Panc1 (cell line): ENCODE data around the gene KNTC1. TPM values are rescaled to one million over a fixed set of nuclear protein-coding genes. Genes with fewer than 3 reads are reported as not detected.

Source experiments
- ATAC-seq: fragments of 200-7000 bp; cut with Tn5 transposase; 2 replicates; pipeline ENCODE4 v1.9.1; 2020; ENCODE audit warnings: mild to moderate bottlenecking, moderate library complexity
- BruUV-seq: library from RNA; stranded (reverse); fragments of 400-500 nt; replicated peaks from 2 replicates; lab custom pipeline; 2021; lab: Mats Ljungman, UMichigan
- CTCF ChIA-PET: fragments of 300-600 bp; sonication (Branson Sonifier 250); formaldehyde crosslinking; loops from one replicate; lab custom pipeline; 2022; ENCODE audit warnings: antibody characterized with exemption; lab: Charles Lee
- POLR2A ChIA-PET: fragments of 300-600 bp; sonication (Branson Sonifier 250); formaldehyde crosslinking; loops from one replicate; lab custom pipeline; 2022; ENCODE audit warnings: antibody characterized with exemption; lab: Charles Lee
- DNase-seq: peaks from one replicate; pipeline ENCODE4 v3.0.0-alpha.2; 2010; ENCODE audit warnings: low read depth, low spot score
- H3K27ac ChIP-seq: 2 replicates; pipeline ENCODE4 v1.5.1; 2011; ENCODE audit warnings: mild to moderate bottlenecking, low read length, inconsistent platforms
- H3K27me3 ChIP-seq: fragments of 200-500 bp; sonication (Bioruptor generic); 2 replicates; pipeline ENCODE4 v1.6.0; 2014; ENCODE audit warnings: low read length, inconsistent platforms; ENCODE audit not compliant: control insufficient read depth, insufficient read depth
- H3K36me3 ChIP-seq: fragments of 200-500 bp; sonication (Bioruptor generic); 2 replicates; pipeline ENCODE4 v1.5.1; 2014; ENCODE audit warnings: inconsistent platforms, mild to moderate bottlenecking, low read length, moderate library complexity; ENCODE audit not compliant: control insufficient read depth, insufficient read depth
- H3K4me1 ChIP-seq: 2 replicates; pipeline ENCODE4 v1.5.1; 2011; ENCODE audit warnings: inconsistent platforms, mild to moderate bottlenecking, low read length, moderate library complexity; ENCODE audit not compliant: control insufficient read depth, insufficient read depth
- H3K4me3 ChIP-seq, 2 experiments: 2 replicates each; pipeline ENCODE4 v1.5.1; 2011 to 2012; ENCODE audit warnings: low read depth in 2 of 2, low read length in 2 of 2, mild to moderate bottlenecking in 2 of 2, inconsistent platforms in 1 of 2, moderate library complexity in 1 of 2
- H3K9me3 ChIP-seq: fragments of 200-500 bp; sonication (Bioruptor generic); 2 replicates; pipeline ENCODE4 v1.5.1; 2014; ENCODE audit warnings: low read depth, mild to moderate bottlenecking, inconsistent platforms, low read length, moderate library complexity; ENCODE audit not compliant: control insufficient read depth, insufficient read depth
- POLR2AphosphoS5 ChIP-seq: IDR thresholded peaks from 2 replicates; pipeline ENCODE4 v1.6.1; 2012; ENCODE audit warnings: mild to moderate bottlenecking, low read depth, low read length, moderate library complexity
- SIN3A ChIP-seq: IDR thresholded peaks from 2 replicates; pipeline ENCODE4 v1.6.1; 2012; ENCODE audit warnings: low read depth, mild to moderate bottlenecking, low read length, moderate library complexity, borderline replicate concordance; ENCODE audit not compliant: insufficient read depth
- TCF7L2 ChIP-seq: IDR thresholded peaks from 2 replicates; pipeline ENCODE4 v1.6.1; 2011; ENCODE audit warnings: mild to moderate bottlenecking, low read depth, low read length, inconsistent platforms
- in situ Hi-C: cut with HindIII; loops from 2 replicates; pipeline ENCODE4 v1.10.0; 2016; ENCODE audit warnings: low sequenced_read_pairs, low pct_unique_long_range_greater_than_20kb
- intact Hi-C: fragments of 100-400 bp; cut with micrococcal nuclease; formaldehyde crosslinking; loops from one replicate; pipeline ENCODE4 v1.10.0; 2022; ENCODE audit not compliant: unreplicated experiment
- total RNA-seq: library from RNA; stranded (reverse); gene quantifications from one replicate; pipeline ENCODE4 v1.2.1, GENCODE V29; 2021; ENCODE audit not compliant: unreplicated experiment
- TF ChIP-seq, protein P1 (sequence below): fragments of 450-650 bp; IDR thresholded peaks from 2 replicates; pipeline ENCODE4 v1.5.1; 2017; ENCODE audit warnings: mild to moderate bottlenecking
- TF ChIP-seq, protein P2 (sequence below), 2 experiments: IDR thresholded peaks; 2 replicates each; pipeline ENCODE4 v1.6.1; 2011 to 2012; ENCODE audit warnings: low read depth in 2 of 2, control low read depth in 1 of 2, low read length in 1 of 2, mild to moderate bottlenecking in 1 of 2, moderate library complexity in 1 of 2; ENCODE audit not compliant: insufficient read depth in 1 of 2

The KNTC1 gene
- total RNA-seq, 1 experiment from 2014 or later, result 53.9 TPM

- Histone ChIP-seq H3K27me3 (no peaks in the 10 kb centered on the region), H3K4me1 (no peaks in the 10 kb centered on the region), H3K27ac (no peak overlapping the region), H3K9me3 (no peaks in the 10 kb centered on the region), H3K36me3 (no peaks in the 10 kb centered on the region), H3K4me3 (no peak overlapping the region)
- DNase-seq (no peak), ATAC-seq (no peak)
- in situ Hi-C loops (no loop called here), intact Hi-C loops (loop anchor here (5.0 kb wide), 1 partner anchor 117 kb away; the partner anchor contains the start of gene DENR)
- BruUV-seq, result no TSS peak
- CTCF ChIA-PET, result no interaction called here
- POLR2A ChIA-PET, result no interaction called here
- TF ChIP-seq POLR2AphosphoS5 (no peak), SIN3A (no peak), TCF7L2 (no peak)
- TF ChIP-seq, protein P1, sequence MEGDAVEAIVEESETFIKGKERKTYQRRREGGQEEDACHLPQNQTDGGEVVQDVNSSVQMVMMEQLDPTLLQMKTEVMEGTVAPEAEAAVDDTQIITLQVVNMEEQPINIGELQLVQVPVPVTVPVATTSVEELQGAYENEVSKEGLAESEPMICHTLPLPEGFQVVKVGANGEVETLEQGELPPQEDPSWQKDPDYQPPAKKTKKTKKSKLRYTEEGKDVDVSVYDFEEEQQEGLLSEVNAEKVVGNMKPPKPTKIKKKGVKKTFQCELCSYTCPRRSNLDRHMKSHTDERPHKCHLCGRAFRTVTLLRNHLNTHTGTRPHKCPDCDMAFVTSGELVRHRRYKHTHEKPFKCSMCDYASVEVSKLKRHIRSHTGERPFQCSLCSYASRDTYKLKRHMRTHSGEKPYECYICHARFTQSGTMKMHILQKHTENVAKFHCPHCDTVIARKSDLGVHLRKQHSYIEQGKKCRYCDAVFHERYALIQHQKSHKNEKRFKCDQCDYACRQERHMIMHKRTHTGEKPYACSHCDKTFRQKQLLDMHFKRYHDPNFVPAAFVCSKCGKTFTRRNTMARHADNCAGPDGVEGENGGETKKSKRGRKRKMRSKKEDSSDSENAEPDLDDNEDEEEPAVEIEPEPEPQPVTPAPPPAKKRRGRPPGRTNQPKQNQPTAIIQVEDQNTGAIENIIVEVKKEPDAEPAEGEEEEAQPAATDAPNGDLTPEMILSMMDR, result no peak
- TF ChIP-seq, protein P2, sequence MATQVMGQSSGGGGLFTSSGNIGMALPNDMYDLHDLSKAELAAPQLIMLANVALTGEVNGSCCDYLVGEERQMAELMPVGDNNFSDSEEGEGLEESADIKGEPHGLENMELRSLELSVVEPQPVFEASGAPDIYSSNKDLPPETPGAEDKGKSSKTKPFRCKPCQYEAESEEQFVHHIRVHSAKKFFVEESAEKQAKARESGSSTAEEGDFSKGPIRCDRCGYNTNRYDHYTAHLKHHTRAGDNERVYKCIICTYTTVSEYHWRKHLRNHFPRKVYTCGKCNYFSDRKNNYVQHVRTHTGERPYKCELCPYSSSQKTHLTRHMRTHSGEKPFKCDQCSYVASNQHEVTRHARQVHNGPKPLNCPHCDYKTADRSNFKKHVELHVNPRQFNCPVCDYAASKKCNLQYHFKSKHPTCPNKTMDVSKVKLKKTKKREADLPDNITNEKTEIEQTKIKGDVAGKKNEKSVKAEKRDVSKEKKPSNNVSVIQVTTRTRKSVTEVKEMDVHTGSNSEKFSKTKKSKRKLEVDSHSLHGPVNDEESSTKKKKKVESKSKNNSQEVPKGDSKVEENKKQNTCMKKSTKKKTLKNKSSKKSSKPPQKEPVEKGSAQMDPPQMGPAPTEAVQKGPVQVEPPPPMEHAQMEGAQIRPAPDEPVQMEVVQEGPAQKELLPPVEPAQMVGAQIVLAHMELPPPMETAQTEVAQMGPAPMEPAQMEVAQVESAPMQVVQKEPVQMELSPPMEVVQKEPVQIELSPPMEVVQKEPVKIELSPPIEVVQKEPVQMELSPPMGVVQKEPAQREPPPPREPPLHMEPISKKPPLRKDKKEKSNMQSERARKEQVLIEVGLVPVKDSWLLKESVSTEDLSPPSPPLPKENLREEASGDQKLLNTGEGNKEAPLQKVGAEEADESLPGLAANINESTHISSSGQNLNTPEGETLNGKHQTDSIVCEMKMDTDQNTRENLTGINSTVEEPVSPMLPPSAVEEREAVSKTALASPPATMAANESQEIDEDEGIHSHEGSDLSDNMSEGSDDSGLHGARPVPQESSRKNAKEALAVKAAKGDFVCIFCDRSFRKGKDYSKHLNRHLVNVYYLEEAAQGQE (IDR thresholded peaks at IDR 0.05; ENCODE audit: insufficient read depth in 1 of 2, low read depth in 2 of 2, low read length in 1 of 2), result no peak
Measured at GRCh38 chr12:122635471-122635870, 108.4 kb downstream of the KNTC1 start.

GRCh38 chr12:122643207-122643805 lies 116.3 kb downstream of the KNTC1 start:
- intact Hi-C loops, result no loop called here
- Histone ChIP-seq H3K9me3 (no peaks in the 10 kb centered on the region), H3K4me1 (no peaks in the 10 kb centered on the region), H3K36me3 (no peaks in the 10 kb centered on the region), H3K27ac (no peak overlapping the region), H3K27me3 (no peaks in the 10 kb centered on the region), H3K4me3 (no peak overlapping the region)
- in situ Hi-C loops, result no loop called here
- DNase-seq, result no peak
- ChIA-PET POLR2A (no interaction called here), CTCF (no interaction called here)
- BruUV-seq, result no TSS peak
- no peak for ATAC-seq
- TF ChIP-seq, protein P2 (IDR thresholded peaks at IDR 0.05; ENCODE audit: insufficient read depth in 1 of 2, low read depth in 2 of 2, low read length in 1 of 2), result no peak
- TF ChIP-seq, protein P1, result no peak
- TF ChIP-seq TCF7L2 (no peak), SIN3A (no peak)
